ENCODE data around the gene TM9SF4.
"Not testable (repeated sequence)": the region's sequence is repeated elsewhere in the genome, so short reads cannot be mapped to it uniquely, and the experiment has no call there.

The TM9SF4 gene

DNA sequence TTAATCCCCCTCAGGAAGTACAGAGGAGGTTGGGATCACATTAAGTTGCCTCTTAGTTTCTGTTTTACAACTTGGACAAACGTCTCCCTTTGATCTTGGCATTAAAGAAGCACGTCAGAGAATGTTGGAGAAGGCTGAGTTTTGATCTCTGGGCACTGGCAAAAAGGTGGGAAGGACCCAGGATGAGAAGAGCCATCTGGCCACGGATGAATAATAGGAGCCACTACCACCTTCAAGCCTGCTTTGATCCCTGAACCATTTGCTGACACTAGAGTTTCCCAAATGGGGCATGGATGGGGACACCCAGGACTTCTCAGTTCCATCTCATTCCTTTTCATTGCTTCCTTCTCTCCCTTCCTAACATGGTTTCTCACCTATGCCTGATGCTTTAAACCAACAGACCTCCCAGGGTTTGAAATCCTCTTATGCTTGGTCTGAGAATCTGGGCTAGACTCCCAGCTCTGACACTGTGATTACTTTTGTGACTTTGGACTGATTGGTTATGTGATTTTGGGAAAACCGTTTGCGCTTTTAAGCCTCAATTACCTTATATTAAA, 5.8 kb downstream of the TM9SF4 start:
- H3K4me3 ChIP-seq (ENCODE audit: low read depth, low read length): no peak overlapping the region
- no peak for DNase-seq (ENCODE audit: low read depth)
- TF ChIP-seq, protein P1, sequence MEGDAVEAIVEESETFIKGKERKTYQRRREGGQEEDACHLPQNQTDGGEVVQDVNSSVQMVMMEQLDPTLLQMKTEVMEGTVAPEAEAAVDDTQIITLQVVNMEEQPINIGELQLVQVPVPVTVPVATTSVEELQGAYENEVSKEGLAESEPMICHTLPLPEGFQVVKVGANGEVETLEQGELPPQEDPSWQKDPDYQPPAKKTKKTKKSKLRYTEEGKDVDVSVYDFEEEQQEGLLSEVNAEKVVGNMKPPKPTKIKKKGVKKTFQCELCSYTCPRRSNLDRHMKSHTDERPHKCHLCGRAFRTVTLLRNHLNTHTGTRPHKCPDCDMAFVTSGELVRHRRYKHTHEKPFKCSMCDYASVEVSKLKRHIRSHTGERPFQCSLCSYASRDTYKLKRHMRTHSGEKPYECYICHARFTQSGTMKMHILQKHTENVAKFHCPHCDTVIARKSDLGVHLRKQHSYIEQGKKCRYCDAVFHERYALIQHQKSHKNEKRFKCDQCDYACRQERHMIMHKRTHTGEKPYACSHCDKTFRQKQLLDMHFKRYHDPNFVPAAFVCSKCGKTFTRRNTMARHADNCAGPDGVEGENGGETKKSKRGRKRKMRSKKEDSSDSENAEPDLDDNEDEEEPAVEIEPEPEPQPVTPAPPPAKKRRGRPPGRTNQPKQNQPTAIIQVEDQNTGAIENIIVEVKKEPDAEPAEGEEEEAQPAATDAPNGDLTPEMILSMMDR (IDR thresholded peaks at IDR 0.05; ENCODE audit: low read depth, low read length, missing control alignments): no peak

DNA sequence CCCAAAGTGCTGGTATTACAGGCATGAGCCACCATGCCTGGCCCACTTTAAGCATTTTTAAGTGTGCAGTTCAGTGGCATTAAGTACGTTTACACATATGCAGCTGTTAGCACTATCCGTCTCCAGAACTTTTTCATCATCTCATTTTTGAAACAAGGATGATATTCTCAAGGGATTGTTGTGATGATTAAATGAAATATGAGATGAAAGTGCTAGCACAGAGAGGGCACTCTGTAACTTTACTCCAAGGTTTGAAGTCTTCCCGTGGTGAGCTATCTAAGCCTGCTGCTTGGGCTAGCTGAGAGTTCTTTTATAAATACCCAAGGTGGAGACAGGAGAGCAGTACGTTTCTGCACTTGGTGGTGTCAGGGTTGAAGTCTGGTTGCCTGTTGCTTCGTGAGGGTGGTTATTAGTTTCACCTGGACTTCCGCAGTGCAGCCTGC, 6.6 kb downstream of the TM9SF4 start:
- no peak overlapping the region for H3K4me3 ChIP-seq (ENCODE audit: low read depth, low read length)
- TF ChIP-seq, protein P1 (IDR thresholded peaks at IDR 0.05; ENCODE audit: low read depth, low read length, missing control alignments): no peak
- no peak for DNase-seq (ENCODE audit: low read depth)

DNA sequence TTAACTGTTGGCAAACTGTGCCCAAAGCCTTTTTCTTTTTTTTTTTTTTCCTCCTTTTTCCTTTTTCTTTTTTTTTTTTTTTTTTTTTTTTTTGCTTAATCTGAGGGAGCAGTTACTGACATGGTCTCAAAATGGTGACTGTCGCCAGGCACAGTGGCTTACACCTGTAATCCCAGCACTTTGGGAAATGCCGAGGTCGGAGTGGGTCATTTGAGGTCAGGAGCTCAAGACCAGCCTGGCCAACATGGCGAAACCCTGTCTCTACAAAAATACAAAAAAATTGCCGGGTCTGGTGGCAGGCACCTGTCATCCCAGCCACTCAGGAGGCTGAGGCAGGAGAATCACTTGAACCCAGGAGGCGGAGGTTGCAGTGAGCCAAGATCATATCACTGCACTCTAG, 7.3 kb downstream of the TM9SF4 start:
- not testable (repeated sequence) for DNase-seq (ENCODE audit: low read depth)

DNA sequence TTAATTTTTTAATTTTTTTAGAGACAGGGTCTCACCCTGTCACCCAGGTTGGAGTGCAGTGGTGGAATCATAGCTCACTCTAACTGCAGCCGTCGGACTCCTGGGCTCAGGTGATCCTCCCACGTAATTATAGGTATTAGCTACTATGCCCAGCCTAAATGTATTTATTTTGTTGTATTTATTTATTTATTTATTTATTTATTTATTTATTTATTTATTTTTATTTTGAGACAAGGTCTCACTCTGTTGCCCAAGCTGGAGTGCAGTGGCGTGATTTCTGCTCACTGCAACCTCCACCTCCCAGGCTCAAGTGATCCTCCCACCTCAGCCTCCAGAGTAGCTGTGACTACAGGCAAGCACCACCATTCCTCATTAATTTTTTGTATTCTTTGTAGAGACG, 8.9 kb downstream of the TM9SF4 start:
- not testable (repeated sequence) for H3K4me3 ChIP-seq (ENCODE audit: low read depth, low read length); DNase-seq (ENCODE audit: low read depth)

More for the DNA sequence above, 7.3 kb downstream of the TM9SF4 start:
- H3K4me3 ChIP-seq (ENCODE audit: low read depth, low read length): not testable (repeated sequence)

DNA sequence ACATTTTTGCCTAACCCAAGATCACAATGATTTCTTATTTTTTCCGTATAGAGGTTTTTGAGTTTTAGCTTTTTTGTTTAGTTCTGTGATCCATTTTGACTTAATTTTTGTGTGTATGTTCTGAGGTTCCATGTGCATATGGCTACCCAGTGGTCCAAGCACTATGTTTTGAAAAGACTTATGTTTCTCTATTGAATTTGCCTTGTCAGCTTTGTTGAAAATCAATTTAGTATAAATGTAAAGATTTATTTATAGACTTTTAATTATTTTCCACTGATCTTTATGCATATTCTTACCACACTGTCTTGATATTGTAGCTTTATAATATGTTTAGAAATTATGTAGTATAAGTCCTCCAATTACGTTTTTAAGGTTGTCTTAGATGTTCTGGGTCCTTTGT, 10.2 kb downstream of the TM9SF4 start:
- no peak for DNase-seq (ENCODE audit: low read depth)
- H3K4me3 ChIP-seq (ENCODE audit: low read depth, low read length): no peak overlapping the region
- TF ChIP-seq, protein P1 (IDR thresholded peaks at IDR 0.05; ENCODE audit: low read depth, low read length, missing control alignments): no peak

DNA sequence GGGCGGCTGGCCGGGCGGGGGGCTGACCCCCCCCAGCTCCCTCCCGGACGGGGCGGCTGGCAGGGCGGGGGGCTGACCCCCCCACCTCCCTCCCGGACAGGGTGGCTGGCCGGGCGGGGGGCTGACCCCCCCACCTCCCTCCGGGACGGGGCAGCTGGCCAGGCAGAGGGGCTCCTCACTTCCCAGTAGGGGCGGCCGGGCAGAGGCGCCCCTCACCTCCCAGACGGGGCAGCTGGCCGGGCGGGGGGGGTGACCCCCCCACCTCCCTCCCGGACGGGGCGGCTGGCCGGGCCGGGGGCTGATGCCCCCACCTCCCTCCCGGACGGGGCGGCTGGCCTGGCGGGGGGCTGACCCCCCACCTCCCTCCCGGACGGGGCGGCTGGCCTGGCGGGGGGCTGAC, 12.4 kb downstream of the TM9SF4 start:
- H3K4me3 ChIP-seq (ENCODE audit: low read depth, low read length); DNase-seq (ENCODE audit: low read depth): not testable (repeated sequence)

DNA sequence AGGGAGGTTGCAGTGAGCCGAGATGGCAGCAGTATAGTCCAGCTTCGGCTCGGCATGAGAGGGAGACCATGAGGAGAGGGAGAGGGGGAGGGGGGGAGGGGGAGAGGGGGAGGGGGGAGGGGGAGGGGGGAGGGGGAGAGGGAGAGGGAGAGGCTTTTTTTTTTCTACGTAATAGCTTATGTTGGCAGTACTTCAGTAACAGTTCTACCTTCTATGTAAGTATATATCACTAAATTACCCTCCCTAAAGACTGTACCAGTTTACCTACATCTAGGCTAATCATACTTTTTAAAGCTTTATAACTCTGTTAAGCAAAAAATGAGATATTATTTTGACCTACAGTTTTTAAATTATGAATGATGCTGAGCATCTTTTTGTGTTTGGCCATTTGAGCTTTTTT, 13.6 kb downstream of the TM9SF4 start:
- TF ChIP-seq, protein P1 (IDR thresholded peaks at IDR 0.05; ENCODE audit: low read depth, low read length, missing control alignments): no peak
- H3K4me3 ChIP-seq (ENCODE audit: low read depth, low read length): no peak overlapping the region
- no peak for DNase-seq (ENCODE audit: low read depth)

DNA sequence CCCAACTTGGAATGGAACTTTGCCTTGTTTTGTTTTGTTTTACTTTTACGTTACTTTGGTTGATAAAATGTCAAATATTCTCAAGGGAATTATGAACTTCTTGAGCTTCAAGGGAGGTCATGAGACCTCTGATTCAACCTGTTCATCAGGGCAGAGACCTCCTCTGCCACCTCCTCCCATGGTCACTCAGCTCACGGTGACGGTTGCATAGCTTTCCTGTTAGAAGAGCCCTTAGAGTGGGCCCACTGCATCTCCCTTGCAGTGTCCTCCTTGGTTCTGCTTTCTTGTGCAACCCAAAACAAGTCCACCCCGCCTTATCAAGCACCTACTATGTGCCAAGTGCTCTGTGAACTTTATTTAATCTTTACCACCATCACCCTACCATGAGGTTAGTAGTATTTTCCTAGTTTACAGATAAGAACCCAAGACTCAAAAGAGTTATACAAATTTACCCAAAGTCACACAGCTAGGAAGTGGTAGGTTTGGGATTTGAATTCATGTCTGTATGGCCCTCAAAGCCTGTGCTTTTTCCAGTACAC, 15.5 kb downstream of the TM9SF4 start:
- no peak overlapping the region for H3K4me3 ChIP-seq (ENCODE audit: low read depth, low read length)
- DNase-seq (ENCODE audit: low read depth): no peak
- TF ChIP-seq, protein P1 (IDR thresholded peaks at IDR 0.05; ENCODE audit: low read depth, low read length, missing control alignments): no peak

Measured in GM12864 (cell line).